Islet precursor cell (in vitro differentiated cells): ENCODE results near the gene GLT8D1.

Source experiments
- DNase-seq: peaks from one replicate; pipeline ENCODE4 v3.0.0-alpha.2; 2018

The GLT8D1 gene

DNA sequence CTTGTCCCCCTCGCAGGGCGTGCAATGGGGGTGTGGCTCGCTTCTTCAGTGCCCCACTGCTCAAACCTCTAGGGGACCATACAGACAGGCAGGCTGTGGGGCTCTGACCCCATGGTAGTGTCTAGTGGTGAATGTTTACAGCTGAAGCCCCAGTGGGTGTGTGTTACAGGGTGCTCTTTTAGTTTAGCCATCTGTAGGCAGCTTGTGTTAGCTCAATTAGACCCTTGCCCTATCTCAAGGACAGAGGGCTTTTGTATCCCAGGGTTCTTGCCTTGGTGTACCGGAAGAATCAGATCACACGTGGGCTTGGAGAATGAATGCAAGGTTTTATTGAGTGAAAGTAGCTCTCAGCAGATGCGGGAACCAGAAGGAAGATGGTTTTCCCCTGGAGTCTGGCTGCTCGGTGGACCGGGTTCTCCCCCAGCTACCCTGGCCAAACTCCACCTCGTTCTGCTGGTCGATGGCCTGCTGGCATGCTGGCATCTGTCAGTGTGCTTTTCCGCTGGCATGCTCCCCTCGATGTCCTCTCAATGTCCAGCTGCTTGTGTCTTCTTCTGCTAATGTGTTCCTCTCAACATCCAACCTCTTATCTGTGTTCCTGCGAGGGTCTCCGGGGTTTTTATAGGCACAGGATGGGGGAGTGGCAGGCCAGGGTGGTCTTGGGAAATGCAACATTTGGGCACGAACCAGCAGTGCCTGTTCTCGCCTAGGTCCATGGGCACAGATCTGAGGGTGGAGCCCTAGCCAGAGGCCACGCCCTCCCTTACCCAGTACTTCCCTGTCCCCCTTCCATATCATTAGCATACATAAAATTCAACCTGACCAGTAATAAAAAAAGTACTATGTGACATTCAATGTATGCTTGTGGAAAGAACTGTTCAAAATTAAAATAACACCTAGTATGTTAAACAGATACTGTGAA lies 7.0 kb upstream of the GLT8D1 start:
- no peak for DNase-seq

DNA sequence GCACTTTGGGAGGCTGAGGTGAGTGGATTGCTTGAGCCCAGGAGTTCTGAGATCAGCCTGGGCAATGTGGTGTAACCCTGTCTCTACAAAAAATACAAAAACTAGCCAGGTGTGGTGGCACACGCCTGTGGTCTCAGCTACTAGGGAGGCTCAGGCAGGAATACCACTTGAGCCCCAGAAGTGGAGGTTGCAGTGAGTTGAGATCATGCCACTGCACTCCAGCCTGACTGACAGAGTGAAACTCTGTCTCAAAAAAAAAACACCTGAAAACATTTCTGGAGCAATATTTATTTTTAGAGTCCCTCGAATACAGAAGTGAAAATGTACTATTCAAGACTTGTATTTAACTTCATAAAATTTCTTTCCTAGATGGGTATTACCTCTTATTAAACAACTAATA lies 4.9 kb upstream of the GLT8D1 start:
- DNase-seq = no peak

DNA sequence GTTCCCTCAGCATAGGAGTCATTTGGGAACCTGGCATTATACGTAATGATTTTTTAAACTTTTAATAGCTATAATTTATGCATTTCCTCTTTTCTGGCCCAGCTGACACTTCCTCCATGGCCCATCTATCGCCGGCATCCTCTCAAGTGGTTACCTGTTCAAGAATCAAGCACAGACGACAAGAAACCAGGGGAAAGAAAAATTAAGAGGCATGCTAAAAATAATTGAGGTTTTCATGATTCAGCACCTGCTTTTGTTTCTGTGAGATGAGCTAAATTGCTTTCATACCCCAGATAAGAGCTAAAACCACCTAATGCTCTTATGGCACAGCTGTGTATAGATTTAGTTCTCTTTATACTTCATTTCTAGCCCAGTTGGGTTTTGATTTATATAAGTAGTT lies 2.0 kb upstream of the GLT8D1 start:
- no peak for DNase-seq

DNA sequence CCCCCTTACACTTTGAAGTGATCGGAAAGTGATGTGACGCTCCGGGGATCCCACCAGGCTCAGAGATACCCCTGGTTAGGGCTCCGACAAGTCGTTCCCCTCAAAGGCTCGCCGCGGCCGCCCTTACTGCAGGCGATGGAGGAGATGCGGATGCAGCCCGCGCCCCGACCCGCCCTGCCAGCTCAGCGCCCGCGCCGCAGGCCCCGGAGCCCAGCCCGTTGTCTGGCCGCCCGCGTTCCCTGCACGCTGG lies 228 bp downstream of the GLT8D1 start:
- no peak for DNase-seq

DNA sequence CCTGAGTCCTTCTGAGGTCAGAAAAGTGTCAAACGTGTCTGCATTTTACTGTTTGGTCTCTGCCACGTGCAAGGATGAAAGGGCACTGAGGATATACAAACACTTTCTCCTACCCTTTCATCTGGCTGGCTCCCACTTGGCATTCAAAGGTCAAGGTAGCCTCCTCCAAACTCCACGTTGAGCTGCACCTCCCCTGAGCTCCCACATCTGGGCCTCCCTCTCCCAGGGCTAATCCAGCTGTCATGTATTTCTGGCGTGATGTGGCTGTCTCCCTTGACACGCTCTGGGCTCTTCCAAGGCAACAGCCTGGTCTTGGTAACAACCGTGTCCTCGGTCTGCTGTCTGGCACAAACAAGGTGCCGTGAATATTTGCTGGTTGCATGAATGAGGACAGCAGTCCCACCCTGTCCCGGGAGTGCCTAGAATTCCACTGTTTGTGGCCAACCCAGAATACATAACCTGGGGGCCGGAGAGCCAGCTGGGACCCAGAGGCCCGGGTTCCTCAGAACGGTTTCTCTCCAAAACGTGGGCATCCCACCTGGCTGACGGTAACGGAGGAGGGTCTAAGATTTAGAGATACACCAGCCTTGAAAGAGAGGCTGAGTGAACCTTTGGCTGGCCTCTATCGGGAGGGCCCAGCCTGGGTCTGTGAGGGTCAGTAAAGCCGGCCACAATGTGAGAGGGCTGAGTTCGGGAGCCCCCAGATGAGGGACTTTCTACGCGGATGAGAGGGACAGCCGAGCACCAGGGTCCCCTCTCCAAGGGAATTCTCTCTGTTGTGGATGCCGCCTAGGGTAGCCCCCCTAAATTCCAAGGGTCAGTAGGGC lies 767 bp downstream of the GLT8D1 start:
- peak; percentile 67 for DNase-seq

DNA sequence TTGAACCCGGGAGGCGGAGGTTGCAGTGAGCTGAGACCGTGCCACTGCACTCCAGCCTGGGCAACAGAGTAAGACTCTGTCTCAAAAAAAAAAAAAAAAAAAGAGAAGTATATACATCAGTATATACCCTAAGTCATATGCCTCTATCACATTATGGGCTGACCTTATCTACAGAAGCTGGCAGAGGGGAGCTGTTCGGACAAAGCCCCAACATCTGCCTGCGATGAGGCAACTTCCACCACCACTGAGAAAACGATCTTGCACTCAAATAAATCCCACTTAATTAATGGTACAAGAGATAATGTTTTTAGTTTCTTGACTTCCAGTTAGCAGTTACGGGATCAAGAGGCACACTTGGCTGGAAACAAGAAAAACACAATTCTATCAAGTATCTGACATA lies 2.2 kb downstream of the GLT8D1 start:
- DNase-seq = no peak

DNA sequence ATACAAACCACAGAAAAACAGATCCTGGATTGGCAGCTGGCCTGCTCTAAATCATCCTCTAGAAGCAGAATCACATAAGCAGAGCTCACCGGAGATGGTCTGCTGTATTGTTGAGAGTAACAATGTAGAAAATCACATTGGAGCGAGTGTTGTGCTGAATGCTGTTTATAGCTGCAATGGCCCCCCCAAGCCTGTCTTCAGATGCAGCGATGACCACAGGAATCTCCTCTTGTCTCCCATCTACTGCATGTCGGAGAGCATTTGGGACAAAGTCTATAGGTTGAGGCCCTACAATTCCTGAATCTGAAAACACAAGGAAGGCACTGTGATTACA lies 8.0 kb downstream of the GLT8D1 start:
- no peak for DNase-seq

DNA sequence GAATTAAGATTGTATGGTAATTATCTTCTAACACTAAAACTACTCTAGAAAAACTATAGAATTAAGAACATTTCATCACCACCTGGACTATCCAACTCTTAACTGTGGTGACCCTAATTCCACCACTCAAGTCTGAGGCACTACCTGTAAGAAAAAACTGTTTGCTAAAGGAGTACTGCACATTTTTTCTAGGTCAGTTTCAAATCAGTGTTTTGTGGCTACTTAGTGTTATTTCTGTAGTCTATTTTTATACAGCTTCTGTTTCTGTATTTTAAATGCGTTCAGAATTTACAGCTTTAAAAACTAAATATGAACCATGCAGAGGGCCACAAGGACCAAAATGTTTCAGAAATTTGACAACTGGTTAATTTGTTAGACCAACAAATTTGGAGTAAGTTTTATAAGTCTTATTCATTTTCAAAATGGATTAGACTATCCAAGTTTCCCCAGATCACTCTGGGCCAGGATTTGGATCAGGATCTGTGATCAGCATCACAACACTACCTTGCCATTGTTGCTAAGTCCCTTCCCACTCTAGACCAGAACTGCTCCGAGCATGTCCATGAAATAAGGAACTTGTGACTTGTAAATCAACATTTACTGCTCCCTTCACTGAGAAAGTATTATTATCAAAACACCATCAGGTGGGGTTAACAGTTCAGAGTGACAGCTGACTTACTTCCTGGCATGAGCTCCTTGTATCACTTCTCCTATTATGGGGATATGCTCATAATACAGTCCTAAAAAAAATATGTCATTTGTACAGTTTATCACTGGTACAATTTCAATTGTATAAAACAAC lies 8.6 kb downstream of the GLT8D1 start:
- no peak for DNase-seq

DNA sequence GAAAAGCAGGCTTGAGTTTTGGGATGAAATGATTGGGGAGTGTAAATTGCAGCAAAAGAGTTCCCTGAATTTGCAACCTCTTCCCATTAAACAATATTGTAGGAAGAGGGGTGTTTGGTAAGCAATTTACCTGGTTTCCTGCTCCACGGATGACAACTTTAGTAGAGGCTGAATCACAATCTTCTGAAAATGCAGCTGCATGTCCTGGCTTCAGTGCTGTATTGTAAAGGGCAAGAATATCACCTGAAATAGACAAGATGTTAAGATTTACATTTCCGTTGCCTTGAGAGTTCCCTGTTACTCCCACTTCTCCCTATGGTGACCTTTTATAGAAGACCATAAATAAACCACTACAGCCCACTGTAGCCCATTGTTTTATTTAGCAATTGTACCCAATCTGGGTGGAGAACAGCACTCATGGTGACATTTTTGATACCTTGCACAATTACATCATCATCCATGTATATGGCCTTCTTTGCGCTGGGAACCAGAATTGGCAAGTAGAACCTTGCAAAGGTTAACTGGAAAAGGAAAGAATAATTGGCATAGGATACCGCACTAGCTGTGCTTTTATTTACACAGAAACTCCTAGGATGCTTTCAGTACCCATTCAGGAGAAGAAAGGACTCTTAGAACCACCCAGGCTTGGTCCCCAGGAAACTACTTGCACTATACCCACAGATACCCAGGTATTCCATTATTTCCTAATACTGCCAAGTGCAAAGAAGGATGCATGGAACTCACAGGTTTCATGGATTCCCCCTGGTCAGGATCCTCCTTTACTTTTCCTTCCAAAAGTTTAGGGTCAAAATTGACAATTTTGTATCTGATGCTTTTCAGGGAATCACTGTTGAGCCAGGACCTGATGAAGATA lies 9.6 kb downstream of the GLT8D1 start:
- DNase-seq = no peak

DNA sequence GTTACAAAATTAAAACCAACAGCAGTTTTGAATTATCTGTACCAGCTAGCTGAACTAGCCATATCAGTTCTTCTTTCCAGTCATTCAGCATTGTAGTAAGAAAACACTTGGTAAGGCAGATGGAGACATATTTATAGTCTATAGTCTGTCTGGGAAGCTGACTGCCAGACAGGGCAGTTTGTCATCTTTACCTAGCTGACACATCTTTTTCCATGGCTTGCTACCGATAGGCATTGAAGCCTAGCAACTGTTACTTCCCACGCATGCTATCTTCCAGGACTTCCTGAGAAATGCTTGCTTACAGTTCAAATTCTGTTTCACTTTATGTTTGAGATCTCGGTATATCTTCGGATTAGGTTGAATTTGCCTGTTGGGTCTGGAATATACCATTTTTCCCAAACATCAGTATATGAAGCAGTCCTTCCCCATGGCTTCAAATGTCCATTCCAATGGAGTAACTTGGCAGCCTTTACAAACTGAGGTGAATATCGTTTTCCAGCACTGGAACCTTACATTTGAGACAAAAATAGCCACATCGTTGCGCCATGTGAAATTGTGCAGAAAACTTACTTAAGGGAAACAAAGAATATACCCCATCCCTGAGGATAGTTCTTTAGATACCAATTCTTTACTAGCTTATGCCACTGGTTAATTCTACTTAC lies 10.9 kb downstream of the GLT8D1 start:
- no peak for DNase-seq

DNA sequence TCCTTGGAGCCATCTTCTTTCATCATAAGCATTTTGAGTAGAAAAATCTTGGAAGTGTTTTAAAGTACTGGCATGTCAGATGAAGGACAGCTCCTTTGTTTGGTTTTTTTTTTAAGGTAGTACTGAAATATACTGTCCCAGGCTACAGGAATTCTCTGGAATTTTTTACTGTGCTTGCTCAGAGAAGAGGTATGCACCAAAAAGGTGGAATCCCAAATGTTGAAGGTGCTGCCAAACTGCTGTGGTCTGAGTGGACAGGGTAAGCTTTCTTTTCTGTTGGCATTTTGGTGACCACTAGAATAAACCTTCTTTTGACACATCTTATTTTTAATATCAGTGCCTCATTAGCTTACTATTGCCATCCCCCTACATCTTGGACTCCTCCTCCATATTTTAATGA lies 12.5 kb downstream of the GLT8D1 start:
- DNase-seq = no peak

DNA sequence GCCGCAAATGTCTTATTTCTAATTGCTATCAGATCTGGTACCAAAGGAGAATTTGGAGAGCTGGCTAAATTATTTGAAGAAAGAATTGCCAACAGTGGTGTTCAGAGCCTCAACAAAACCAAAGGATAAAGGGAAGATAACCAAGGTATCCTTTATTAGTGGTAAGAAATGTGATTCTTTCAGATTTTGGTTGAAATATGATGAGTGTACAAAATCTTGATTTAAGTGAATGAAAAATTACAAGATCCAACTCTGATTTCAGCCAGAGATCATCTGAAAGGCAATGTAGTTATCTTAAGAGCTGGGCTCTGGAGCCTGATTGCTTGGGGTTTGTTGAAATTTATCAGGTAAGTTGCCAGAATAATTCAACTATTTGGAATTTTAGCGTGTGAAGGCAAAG lies 15.0 kb downstream of the GLT8D1 start:
- DNase-seq = no peak

DNA sequence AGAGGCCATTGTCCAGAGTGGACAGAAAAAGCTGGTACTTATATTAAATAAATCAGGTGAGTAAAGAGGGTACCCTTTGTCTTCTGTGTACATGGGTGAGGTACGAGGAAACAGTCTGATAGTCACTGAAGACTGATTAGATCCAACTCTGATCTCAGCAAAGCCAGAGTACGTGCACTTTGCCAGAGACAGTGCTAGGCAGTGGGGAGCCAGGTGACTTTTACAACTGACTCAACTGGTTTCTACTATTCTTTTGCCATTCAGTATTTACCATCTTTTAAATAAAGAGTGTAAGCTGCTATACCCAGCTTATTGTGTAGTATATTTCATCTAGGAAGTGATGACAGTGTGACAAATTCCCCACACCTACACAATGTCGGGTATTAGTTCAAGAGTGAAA lies 16.4 kb downstream of the GLT8D1 start:
- DNase-seq = no peak

DNA sequence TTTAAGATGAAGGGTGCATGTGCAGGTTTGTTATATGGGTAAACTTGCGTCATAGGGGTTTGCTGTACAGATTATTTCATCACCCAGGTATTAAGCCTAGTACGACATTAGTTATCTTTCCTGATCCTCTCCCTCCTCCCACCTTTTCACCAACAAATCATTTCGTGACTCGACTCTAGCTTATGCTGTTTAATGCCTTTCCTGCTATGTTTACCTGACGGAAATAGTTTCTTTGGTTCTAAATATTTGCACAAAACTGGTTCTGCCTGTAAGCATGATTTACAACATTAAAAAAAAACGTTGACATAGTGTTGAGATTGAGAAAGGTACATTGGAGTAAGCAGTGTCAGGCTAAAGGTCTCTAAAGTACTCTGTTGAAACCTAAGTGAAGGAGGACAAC lies 17.3 kb downstream of the GLT8D1 start:
- no peak for DNase-seq

DNA sequence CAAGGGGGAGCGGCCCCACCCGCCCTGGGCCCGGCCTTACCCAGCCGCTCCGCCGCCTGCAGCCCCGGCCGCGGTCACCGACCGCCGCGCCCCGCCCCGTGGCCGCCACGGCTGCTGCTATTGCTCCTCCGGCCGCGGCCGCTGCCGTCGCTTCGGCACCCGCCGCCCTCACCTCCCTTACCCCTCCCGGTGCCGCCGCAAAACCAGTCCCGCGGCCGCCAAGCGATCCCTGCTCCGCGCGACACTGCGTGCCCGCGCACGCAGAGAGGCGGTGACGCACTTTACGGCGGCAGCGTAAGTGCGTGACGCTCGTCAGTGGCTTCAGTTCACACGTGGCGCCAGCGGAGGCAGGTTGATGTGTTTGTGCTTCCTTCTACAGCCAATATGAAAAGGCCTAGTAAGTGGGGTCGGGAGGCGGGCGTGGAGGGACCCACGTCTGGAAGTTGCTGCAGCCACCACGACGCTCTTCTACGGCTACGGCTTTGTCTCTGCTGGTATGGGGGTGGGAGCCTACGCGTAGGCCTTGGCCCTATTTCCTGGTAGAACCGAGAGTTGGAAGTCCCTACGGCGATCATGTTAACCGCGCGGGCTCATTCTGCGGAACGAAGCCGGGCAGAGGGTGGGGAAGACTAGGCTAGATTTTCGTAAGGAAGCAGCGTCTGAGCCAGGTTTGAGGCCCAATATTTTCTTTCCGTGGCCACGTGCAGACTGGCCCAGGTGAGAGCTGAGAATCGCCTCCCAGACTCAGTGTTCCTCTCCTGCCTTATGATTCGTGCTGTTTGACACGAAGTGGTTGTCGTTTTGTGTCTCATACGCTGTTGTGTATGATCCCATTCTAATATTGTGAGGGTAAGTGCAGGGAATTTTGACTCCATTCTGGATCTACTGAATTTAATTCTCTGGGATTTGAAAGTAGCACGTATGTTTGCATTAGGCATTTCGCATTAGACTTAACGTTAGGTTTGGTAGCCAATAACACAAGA lies 19.6 kb downstream of the GLT8D1 start, which contains the start of the genes GNL3 and PBRM1:
Gene GNL3, plus strand, starts transcription at position 324 of the 983 bp plus-strand sequence. Its CDS starts 61 bp downstream, at position 385.
Gene PBRM1, minus strand, starts transcription at position 205 of the 983 bp plus-strand sequence.
- DNase-seq = peak; percentile 96

DNA sequence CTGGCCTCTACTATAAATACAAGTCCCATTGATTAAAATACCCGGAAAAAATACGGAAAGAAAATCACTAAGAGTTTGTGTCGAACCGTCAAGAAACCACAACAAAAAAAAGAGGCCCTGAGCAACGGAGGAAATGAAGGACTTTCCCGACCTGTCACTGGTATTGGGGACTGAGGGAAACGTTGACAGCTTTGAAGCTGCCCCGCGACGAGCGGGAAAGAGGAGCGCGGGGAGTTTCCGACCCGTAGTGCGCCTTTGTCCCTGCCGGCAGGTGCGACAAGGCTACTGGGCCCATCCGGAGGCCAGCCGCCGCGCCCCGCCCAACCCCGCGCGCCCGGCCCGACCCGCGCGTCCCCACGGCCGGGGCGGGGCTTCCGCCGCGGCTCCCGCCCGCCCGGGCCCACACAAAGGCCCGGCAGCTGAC lies 20.3 kb downstream of the GLT8D1 start:
- DNase-seq = peak; percentile 88

DNA sequence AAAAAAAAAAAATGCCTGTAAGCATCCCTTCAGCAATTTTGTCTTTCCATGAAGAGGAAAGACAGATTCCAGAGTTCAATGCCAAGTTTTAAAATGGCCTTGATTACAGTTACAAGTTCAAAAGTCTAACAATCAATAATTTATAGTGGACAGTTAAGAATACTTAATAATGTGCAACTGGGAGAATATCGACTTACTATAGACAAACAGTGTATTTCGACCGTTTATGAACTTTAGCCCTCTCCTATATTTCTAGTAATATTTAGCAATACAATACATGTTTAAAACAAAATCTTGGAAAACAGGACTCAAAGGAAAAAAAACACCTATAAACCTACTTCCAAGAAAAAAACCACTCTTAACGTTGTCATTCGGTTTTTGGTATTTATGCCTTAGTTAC lies 21.4 kb downstream of the GLT8D1 start:
- DNase-seq = no peak

DNA sequence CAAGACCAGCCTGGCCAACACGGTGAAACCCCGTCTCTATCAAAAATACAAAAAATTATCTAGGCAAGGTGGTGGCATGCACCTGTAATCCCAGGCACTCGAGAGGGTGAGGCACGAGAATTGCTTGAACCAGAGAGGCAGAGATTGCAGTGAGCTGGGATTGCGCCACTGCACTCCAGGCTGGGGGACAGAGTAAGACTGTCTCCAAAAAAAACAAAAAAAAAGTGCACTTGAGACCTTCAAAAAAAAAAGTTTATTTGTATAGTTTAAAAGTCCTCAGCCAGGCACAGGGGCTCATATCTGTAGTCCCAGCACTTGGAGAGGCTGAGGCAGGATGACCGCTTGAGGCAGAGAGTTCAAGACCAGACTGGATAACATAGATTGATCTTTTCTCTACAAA lies 22.0 kb downstream of the GLT8D1 start:
- DNase-seq = no peak

DNA sequence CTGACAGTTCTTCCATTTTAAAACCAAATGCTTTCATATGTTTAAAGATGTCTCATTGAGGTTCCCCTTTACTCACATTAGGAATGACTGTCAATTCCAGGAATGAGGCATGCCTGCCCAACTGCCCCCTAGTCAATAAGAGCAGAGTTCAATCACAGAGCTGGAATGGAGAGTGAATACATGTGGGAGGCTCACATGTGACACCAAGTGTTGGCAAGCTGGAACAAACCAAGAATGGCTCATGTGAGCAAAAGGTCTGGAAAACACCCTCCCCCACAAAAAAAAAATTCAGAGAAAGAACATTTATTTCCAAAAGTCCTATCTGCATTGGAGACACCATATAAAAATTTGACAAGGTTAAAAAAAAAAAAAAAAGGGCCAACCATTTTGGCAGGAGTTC lies 23.6 kb downstream of the GLT8D1 start:
- DNase-seq = peak; percentile 56

DNA sequence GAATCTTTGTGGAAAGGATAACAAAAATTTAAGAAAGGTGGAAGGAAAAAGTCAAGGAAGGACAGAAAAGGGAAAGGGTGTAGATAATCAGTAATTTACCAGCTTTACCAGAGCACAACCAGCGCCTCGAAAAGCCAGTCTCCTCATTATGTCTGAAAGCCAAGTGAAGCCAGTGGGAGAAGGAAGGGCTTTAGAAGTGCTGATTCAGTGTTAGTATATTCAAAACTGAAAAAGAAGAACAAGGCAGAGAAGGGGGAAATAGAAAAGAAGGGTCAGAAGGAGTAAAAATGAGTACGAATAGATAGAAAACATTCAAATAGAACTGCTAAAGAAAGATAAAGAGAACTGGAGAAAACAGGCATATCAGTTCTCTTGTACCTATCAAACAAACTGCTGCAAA lies 24.0 kb downstream of the GLT8D1 start:
- DNase-seq = no peak

DNA sequence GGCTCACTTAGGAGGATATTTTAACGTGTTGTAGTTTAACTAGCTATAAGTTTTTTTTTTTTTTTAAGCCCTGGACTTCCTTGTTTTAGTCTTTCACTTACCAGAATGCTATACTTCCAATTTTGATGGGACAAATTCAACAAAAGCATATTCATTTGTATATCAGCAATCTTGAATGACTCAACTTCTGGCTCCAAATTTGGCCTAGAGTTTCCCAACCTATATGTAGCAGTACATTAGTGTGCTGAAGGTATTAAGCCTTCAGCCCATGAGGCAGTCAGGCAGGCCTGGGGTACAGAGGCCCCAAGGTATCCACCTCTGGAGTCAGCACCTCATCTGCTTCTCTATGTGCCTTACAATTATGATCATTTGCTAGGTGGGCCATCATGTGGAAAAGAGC lies 25.8 kb downstream of the GLT8D1 start:
- no peak for DNase-seq
